HEK293 (cell line): ENCODE results near the gene KCNIP2.

Experiments
- CTCF ChIA-PET: fragments of 350-600 bp; formaldehyde crosslinking; extraction: SDS; loops from one replicate; lab custom pipeline; 2021; ENCODE audit warnings: antibody characterized with exemption; lab: Yijun Ruan, JAX
- POLR2A ChIA-PET: fragments of 300-600 bp; formaldehyde crosslinking; extraction: SDS; loops from one replicate; lab custom pipeline; 2020; ENCODE audit warnings: antibody characterized with exemption, inconsistent platforms; lab: Yijun Ruan, JAX
- H3K27ac ChIP-seq: fragments of 200-500 bp; sonication (Bioruptor generic); 2 replicates; pipeline ENCODE4 v1.5.1; 2014; ENCODE audit warnings: low read depth, low read length, control low read depth, inconsistent platforms; ENCODE audit errors: extremely low read depth
- H3K36me3 ChIP-seq, 2 experiments: fragments of 200-500 bp in 1 of 2; sonication (Bioruptor generic) in 1 of 2; 1 replicate in 1 of 2; 2 replicates in 1 of 2; pipeline ENCODE4 v1.5.1; 2014 to 2017; ENCODE audit warnings: inconsistent platforms in 2 of 2, low read length in 2 of 2; ENCODE audit not compliant: control insufficient read depth in 2 of 2, insufficient read depth in 1 of 2
- H3K4me1 ChIP-seq: fragments of 200-500 bp; sonication (Bioruptor generic); 2 replicates; pipeline ENCODE4 v1.5.1; 2014; ENCODE audit warnings: mild to moderate bottlenecking, low read length, inconsistent platforms; ENCODE audit not compliant: control insufficient read depth, insufficient read depth
- H3K4me3 ChIP-seq: 2 replicates; pipeline ENCODE4 v1.5.1; 2011; ENCODE audit warnings: low read depth, mild to moderate bottlenecking, control low read depth, low read length, moderate library complexity
- H3K9me3 ChIP-seq: fragments of 200-500 bp; sonication (Bioruptor generic); 2 replicates; pipeline ENCODE4 v1.5.1; 2014; ENCODE audit warnings: low read depth, low read length, inconsistent platforms; ENCODE audit not compliant: control insufficient read depth, insufficient read depth
- BCL11A ChIP-seq: fragments of 450-650 bp; formaldehyde crosslinking; IDR thresholded peaks from 2 replicates; pipeline ENCODE4 v1.5.1; 2016; ENCODE audit warnings: low read depth, missing biosample characterization, missing genetic modification characterization
- SP2 ChIP-seq: fragments of 450-650 bp; formaldehyde crosslinking; IDR thresholded peaks from 2 replicates; pipeline ENCODE4 v1.5.1; 2016; ENCODE audit warnings: missing biosample characterization, missing genetic modification characterization
- SP7 ChIP-seq: fragments of 450-650 bp; formaldehyde crosslinking; IDR thresholded peaks from 2 replicates; pipeline ENCODE4 v1.5.1; 2016; ENCODE audit warnings: missing biosample characterization, missing genetic modification characterization
- ZBTB11 ChIP-seq: fragments of 450-650 bp; formaldehyde crosslinking; conservative IDR thresholded peaks from 2 replicates; pipeline ENCODE4 v1.5.1; 2016; ENCODE audit warnings: low read depth, missing biosample characterization, missing genetic modification characterization
- ZBTB49 ChIP-seq: fragments of 450-650 bp; formaldehyde crosslinking; IDR thresholded peaks from 2 replicates; pipeline ENCODE4 v1.5.1; 2016; ENCODE audit warnings: missing biosample characterization, missing genetic modification characterization, low read depth
- ZNF155 ChIP-seq: fragments of 450-650 bp; formaldehyde crosslinking; IDR thresholded peaks from 2 replicates; pipeline ENCODE4 v1.5.1; 2016; ENCODE audit warnings: missing biosample characterization, missing genetic modification characterization
- ZNF169 ChIP-seq: fragments of 450-650 bp; formaldehyde crosslinking; IDR thresholded peaks from 2 replicates; pipeline ENCODE4 v1.5.1; 2016; ENCODE audit warnings: missing biosample characterization, missing genetic modification characterization
- ZNF514 ChIP-seq: fragments of 450-650 bp; formaldehyde crosslinking; IDR thresholded peaks from 2 replicates; pipeline ENCODE4 v1.5.1; 2016; ENCODE audit warnings: missing biosample characterization, missing genetic modification characterization
- ZNF701 ChIP-seq: fragments of 450-650 bp; formaldehyde crosslinking; IDR thresholded peaks from 2 replicates; pipeline ENCODE4 v1.5.1; 2016; ENCODE audit warnings: missing biosample characterization, missing genetic modification characterization
- TF ChIP-seq, protein P1 (sequence below): fragments of 450-650 bp; formaldehyde crosslinking; IDR thresholded peaks from 2 replicates; pipeline ENCODE4 v1.5.1; 2016; ENCODE audit warnings: missing biosample characterization, missing genetic modification characterization
- TF ChIP-seq, protein P2 (sequence below): fragments of 450-650 bp; formaldehyde crosslinking; IDR thresholded peaks from 2 replicates; pipeline ENCODE4 v1.5.1; 2017; ENCODE audit warnings: missing biosample characterization, missing genetic modification characterization
- TF ChIP-seq, protein P3 (sequence below): fragments of 450-650 bp; formaldehyde crosslinking; IDR thresholded peaks from 2 replicates; pipeline ENCODE4 v1.5.1; 2016; ENCODE audit warnings: missing biosample characterization, missing genetic modification characterization

Gene KCNIP2

GRCh38 chr10:101834341-101834740 is 9.3 kb downstream of the KCNIP2 start (continued):
- no peak for TF ChIP-seq ZBTB49 (tag by site-specific recombination)
- TF ChIP-seq ZNF169 (tag by site-specific recombination): no peak
- TF ChIP-seq, protein P1, sequence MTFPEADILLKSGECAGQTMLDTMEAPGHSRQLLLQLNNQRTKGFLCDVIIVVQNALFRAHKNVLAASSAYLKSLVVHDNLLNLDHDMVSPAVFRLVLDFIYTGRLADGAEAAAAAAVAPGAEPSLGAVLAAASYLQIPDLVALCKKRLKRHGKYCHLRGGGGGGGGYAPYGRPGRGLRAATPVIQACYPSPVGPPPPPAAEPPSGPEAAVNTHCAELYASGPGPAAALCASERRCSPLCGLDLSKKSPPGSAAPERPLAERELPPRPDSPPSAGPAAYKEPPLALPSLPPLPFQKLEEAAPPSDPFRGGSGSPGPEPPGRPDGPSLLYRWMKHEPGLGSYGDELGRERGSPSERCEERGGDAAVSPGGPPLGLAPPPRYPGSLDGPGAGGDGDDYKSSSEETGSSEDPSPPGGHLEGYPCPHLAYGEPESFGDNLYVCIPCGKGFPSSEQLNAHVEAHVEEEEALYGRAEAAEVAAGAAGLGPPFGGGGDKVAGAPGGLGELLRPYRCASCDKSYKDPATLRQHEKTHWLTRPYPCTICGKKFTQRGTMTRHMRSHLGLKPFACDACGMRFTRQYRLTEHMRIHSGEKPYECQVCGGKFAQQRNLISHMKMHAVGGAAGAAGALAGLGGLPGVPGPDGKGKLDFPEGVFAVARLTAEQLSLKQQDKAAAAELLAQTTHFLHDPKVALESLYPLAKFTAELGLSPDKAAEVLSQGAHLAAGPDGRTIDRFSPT (tag by site-specific recombination): no peak
- TF ChIP-seq SP7 (tag by site-specific recombination): 0 out of 2 replicates have a peak, but pooled peaks have one; percentile 22
- TF ChIP-seq ZNF514 (tag by site-specific recombination): no peak

GRCh38 chr10:101833466-101833865 is 10.1 kb downstream of the KCNIP2 start:
- CTCF ChIA-PET: interaction anchor here (0.6 to 1.1 kb wide), 2 partner anchors 176 to 241 kb away, joined by 3 read pairs; no protein-coding TSS in a partner anchor
- POLR2A ChIA-PET: no interaction called here
- H3K27ac ChIP-seq: no peak overlapping the region
- TF ChIP-seq SP2 (tag by site-specific recombination) (no peak), ZNF701 (tag by site-specific recombination) (no peak), BCL11A (tag by site-specific recombination) (no peak), ZNF155 (no peak), ZBTB11 (tag by site-specific recombination) (no peak)
- TF ChIP-seq, protein P2, sequence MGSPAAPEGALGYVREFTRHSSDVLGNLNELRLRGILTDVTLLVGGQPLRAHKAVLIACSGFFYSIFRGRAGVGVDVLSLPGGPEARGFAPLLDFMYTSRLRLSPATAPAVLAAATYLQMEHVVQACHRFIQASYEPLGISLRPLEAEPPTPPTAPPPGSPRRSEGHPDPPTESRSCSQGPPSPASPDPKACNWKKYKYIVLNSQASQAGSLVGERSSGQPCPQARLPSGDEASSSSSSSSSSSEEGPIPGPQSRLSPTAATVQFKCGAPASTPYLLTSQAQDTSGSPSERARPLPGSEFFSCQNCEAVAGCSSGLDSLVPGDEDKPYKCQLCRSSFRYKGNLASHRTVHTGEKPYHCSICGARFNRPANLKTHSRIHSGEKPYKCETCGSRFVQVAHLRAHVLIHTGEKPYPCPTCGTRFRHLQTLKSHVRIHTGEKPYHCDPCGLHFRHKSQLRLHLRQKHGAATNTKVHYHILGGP (tag by site-specific recombination): no peak
- TF ChIP-seq, protein P3, sequence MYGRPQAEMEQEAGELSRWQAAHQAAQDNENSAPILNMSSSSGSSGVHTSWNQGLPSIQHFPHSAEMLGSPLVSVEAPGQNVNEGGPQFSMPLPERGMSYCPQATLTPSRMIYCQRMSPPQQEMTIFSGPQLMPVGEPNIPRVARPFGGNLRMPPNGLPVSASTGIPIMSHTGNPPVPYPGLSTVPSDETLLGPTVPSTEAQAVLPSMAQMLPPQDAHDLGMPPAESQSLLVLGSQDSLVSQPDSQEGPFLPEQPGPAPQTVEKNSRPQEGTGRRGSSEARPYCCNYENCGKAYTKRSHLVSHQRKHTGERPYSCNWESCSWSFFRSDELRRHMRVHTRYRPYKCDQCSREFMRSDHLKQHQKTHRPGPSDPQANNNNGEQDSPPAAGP: no peak
- no peaks in the 10 kb centered on the region for H3K9me3 ChIP-seq
- peaks cover 0 to under 1% of the 10 kb centered on the region in 2 experiments; a peak in 1 of 3 replicates for H3K36me3 ChIP-seq
- H3K4me3 ChIP-seq: no peak overlapping the region
- H3K4me1 ChIP-seq: peaks cover 7% of the 10 kb centered on the region
